BE2C (cell line): ENCODE results near the gene PGAP6.
A peak's percentile ranks its signal among the peaks of the same experiment; 100 is the strongest.
"Not testable (repeated sequence)": the region's sequence is repeated elsewhere in the genome, so short reads cannot be mapped to it uniquely, and the experiment has no call there.

ENCODE experiments used
- DNase-seq: peaks from one replicate; pipeline ENCODE4 v3.0.0-alpha.2; 2020
- H3K27me3 ChIP-seq: fragments of 250-450 bp; sonication (Bioruptor Pico); 2 replicates; pipeline ENCODE4 v1.5.1; 2020; ENCODE audit warnings: mild to moderate bottlenecking
- H3K36me3 ChIP-seq: fragments of 250-450 bp; sonication (Bioruptor Pico); 2 replicates; pipeline ENCODE4 v1.5.1; 2020; ENCODE audit warnings: mild to moderate bottlenecking
- H3K4me1 ChIP-seq: fragments of 250-450 bp; sonication (Bioruptor Pico); 2 replicates; pipeline ENCODE4 v1.5.1; 2020
- H3K4me3 ChIP-seq: 2 replicates; pipeline ENCODE4 v1.5.1; 2011; ENCODE audit warnings: low read depth, low read length
- H3K9me3 ChIP-seq: fragments of 250-450 bp; sonication (Bioruptor Pico); 2 replicates; pipeline ENCODE4 v1.5.1; 2020
- CTCF ChIP-seq: IDR thresholded peaks from 2 replicates; pipeline ENCODE4 v1.5.1; 2012; ENCODE audit warnings: mild to moderate bottlenecking, low read depth, low read length

The PGAP6 gene

GRCh38 chr16:379183-379960 lies 2.4 kb downstream of the PGAP6 start:
- H3K36me3 ChIP-seq, result no peaks in the 10 kb centered on the region; the same call in none of the 2 replicates
- no peak for TF ChIP-seq CTCF
- no peak for DNase-seq
- no peaks in the 10 kb centered on the region for H3K4me1 ChIP-seq
- H3K4me3 ChIP-seq, result no peak overlapping the region
- no peaks in the 10 kb centered on the region for H3K9me3 ChIP-seq
- H3K27me3 ChIP-seq, result no peaks in the 10 kb centered on the region

GRCh38 chr16:378821-379182 lies 3.0 kb downstream of the PGAP6 start:
- no peaks in the 10 kb centered on the region for H3K9me3 ChIP-seq
- TF ChIP-seq CTCF, result no peak
- peaks cover 1% of the 10 kb centered on the region for H3K36me3 ChIP-seq
- DNase-seq, result no peak
- H3K4me1 ChIP-seq, result no peaks in the 10 kb centered on the region
- no peaks in the 10 kb centered on the region for H3K27me3 ChIP-seq
- no peak overlapping the region for H3K4me3 ChIP-seq

GRCh38 chr16:378113-378820 lies 3.5 kb downstream of the PGAP6 start:
- not testable (repeated sequence) for H3K4me1 ChIP-seq, H3K4me3 ChIP-seq, H3K27me3 ChIP-seq, H3K36me3 ChIP-seq, H3K9me3 ChIP-seq, DNase-seq

GRCh38 chr16:377419-377951 lies 4.3 kb downstream of the PGAP6 start:
- no peak for TF ChIP-seq CTCF
- Histone ChIP-seq H3K27me3 (no peaks in the 10 kb centered on the region), H3K9me3 (no peaks in the 10 kb centered on the region), H3K4me3 (no peak overlapping the region), H3K4me1 (no peaks in the 10 kb centered on the region), H3K36me3 (peaks cover 5% of the 10 kb centered on the region)
- peak; percentile 15 for DNase-seq

GRCh38 chr16:376817-377418 lies 4.9 kb downstream of the PGAP6 start:
- peak; percentile 11 for DNase-seq
- H3K4me1 ChIP-seq, result peaks cover 4% of the 10 kb centered on the region; the same call in 1 of the 2 replicates
- H3K4me3 ChIP-seq, result no peak overlapping the region
- no peaks in the 10 kb centered on the region for H3K27me3 ChIP-seq
- no peak for TF ChIP-seq CTCF
- no peaks in the 10 kb centered on the region for H3K9me3 ChIP-seq
- H3K36me3 ChIP-seq, result peaks cover 5% of the 10 kb centered on the region

- Histone ChIP-seq H3K27me3 (no peaks in the 10 kb centered on the region), H3K9me3 (no peaks in the 10 kb centered on the region), H3K4me3 (no peak overlapping the region), H3K36me3 (peaks cover 5% of the 10 kb centered on the region), H3K4me1 (peaks cover 8% of the 10 kb centered on the region)
- TF ChIP-seq CTCF, result no peak
- DNase-seq, result no peak
These were observed 5.6 kb downstream of the PGAP6 start for GRCh38 chr16:375927-376816.
